Activated T-cell treated with anti-CD3 and anti-CD28 coated beads, Interleukin-2, amount 50 U/mL, for 48 hours (primary cell): Measurements from ENCODE around the gene JARID2.

Experiments
- DNase-seq, 2 experiments: peaks; one replicate each; pipeline ENCODE4 v3.0.0-alpha.2; 2020

Gene JARID2

DNA sequence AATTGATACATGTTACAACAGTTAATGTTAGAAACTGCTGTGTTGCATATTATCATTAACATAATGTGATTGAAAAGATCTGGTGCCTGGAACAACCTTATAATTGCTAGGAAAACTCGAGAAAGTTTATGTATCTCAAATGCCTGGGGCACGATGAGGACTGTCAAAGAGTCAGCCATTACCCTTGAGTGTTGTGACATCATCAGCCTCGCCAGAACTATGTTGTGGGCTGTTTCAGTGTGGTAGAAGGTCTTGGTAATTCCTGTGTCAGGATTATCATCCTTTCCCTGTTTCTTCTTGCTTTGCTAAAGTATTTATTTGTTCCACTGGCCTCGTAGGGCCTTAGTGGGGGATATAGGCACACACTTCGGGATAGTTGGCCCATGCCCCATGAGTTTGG, 231.9 kb downstream of the JARID2 start:
- no peak for DNase-seq

DNA sequence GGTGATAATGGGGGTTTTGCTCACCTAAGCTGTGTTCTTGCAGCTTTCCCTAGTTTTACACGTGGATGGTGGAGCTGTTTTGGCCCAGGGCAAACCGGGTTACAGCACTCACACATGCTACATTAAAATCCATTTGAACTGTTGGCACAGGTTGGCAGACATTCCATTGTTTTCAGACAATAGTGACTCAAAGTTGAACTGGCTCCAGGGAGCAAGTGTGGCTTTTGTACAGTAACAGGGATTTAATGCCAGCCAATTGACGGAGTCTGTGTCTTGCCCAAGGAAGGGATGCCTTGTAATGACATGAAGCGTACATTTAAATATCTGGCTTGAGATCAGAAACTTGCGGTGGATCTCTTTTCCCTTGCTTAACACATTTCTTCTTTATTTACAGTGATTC, 233.9 kb downstream of the JARID2 start:
- DNase-seq: no peak

DNA sequence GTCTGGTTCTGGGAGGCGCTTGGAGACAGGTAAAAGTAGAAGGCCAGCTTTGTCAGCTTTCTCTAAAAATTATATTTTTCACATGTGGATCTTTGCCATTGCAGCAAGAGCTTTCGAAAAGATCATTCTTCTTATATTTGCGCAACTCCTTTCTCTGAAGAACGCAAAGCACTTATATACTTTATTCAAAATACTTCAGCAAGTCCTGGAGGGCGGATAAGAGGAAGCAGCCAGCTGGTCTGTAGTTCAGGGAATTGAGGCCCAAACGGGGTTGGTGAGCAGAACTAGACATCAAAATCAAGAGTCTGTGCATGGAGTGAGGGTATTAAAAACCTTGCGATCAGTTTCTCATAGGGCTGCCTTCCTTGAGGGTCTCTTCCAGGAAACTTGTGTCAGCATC, 234.7 kb downstream of the JARID2 start:
- DNase-seq: no peak

DNA sequence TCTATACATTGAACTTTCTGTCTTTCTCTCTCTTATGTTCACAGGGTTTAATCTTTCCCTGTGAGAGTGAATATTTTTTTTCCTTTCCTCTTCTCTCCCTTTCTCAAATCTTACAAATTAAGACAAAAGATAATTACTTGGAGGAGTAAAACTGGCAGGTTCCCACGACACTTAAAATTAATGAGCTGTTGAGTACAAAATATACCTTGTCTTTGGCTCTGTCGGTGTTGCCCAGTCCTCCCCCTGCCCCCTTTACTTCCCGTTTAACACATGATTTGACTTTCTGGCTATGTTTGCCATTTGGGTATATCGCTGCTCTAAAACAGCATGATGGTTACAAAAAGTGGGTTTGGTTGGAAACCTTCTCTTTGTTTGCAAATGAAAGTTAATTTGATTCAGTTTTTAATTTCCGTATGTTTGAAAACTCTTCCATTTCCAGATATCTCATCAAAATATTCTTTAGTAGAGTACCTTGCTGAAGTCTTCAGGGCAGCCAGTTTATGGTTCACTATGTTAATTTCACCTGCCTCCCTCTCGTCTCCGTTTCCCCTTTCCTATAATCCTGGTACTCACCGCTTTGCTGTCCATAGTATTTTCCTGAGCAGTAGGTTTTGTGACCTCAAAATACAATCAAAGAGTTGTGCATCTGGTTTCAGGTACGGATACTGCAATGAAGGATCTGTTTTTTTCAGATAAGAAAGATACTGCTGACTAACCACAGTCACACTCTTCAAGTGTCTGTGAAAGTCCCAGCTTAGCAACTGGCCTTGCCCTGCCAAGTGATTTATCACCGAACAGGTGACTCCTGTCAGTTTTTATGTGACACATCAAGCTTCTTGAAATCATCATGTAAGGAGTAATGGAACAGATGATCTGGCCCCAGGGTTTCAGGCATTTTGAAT, 235.8 kb downstream of the JARID2 start:
- peak in 1 of 2 experiments; percentile 39 for DNase-seq

DNA sequence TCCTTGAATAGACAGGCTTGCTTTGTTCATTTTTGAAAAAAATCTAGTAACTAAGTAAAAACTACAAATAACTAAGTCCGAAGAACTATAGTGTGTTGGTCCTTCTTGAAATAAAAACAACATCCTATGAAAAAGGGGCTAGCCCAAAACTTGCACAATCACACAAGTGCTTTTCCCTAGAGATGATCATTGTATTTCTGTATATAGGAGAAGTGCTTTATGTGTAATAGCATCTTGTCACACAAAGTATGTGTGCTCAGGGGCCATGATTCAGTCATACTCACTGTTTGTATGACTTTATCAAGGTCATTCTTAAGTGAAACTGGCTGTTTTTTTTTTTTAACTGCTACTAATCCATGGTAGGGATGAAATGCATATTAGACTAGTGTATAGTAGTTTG, 237.2 kb downstream of the JARID2 start:
- DNase-seq: no peak

DNA sequence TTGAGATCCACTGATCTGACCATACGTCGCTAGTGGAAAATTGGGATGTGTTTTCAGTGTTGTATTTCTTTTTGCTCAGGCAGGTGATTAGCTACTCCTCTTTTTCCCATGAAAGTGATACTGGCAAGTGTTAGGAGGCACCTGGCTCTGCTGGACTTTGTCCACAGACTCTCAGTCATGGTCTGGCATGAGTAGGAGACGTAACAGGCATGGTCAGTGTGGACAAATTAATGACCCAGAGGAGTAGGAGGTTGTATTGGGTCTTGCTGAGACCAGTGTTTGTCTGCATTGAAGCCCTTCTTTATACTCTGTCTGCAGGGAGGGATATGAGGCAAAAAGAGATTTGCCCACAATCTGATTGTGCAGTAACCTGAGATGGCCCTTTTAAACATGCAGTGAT, 238.3 kb downstream of the JARID2 start:
- DNase-seq: no peak

DNA sequence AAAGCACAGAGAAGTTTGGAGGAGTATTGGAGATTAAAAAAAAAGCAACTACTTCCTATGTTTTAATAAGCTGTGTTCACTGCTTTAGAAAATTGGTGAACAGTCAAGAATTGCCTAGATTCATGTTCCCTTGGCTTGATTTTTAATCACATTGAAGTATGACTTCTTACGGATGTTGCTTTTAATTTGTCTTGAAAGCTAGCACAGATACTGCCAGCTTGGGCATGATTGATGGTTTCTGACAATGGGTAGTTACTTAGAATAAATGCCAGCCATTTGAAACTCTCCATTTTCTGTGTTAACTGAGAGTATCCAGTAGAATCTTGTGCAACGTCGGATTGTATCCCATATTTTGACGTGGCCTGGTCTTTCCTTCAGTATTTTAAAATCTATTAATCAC, 239.0 kb downstream of the JARID2 start:
- DNase-seq: no peak

DNA sequence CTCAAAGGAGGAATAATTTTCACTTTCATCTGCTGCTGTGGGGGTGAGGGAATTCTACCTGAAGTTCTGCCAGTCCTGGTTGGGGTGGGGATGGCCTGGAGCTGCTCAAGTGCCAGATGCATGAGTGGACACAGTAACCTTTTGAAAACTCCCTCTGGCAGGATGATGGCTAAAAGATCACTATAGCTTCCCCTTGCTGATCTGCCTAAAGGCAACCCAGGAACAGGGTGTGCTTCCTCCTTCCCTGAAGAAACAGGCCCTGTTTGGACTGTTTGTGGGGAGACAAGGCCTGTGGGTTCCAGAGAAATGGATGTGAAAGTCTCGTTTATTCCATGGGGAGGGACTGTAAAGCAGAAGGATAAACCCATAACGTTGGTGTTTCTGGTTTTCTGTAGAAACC, 240.1 kb downstream of the JARID2 start:
- no peak for DNase-seq

DNA sequence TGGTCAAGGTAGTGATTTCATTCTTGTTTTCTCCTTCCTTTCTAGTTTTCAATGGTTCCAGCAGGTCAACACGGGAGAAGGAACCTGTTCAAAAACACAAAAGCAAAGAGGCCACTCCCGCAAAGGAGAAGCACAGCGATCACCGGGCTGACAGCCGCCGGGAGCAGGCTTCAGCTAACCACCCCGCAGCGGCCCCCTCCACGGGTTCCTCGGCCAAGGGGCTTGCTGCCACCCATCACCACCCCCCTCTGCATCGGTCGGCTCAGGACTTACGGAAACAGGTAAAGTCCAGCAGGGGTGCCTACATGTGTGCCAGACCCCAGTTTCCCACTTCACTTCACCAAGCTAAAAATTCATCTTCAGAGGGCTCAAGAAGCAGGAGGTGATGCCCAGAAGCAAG, 241.4 kb downstream of the JARID2 start:
- no peak for DNase-seq

DNA sequence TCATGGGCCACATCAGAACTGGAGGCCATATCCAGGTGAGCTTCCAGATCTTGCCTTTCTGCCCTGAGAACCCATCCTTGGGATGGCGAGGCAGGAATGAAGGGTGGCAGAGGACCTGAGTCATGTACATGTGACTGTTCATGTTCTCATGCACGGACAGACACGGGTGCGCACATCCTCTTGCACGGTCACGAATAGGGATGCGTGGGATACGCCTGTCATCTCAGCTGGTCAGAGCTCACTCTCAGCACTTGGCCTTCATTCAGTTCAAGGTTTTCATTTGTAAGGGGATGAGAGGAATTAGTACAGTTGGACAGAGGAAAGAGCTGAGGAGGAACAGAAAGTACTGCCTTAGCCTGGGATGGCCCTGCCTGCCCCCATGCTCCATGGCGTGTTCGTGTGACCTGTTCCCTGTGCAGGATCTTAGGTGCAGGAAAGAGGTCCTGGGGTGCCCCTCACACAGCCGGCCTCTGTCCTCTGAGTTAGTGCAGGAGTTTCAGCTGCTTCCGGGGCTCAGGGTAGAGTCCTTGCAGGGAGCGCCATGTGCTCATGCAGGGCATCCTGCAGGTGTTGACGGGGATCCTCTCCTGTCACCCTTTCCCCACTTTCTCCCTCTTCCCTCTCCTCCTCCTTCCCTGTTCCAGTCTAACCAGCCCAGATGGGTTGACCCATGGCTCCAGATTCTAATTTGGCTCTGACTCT, 243.5 kb downstream of the JARID2 start:
- peak in 1 of 2 experiments; percentile 17 for DNase-seq

DNA sequence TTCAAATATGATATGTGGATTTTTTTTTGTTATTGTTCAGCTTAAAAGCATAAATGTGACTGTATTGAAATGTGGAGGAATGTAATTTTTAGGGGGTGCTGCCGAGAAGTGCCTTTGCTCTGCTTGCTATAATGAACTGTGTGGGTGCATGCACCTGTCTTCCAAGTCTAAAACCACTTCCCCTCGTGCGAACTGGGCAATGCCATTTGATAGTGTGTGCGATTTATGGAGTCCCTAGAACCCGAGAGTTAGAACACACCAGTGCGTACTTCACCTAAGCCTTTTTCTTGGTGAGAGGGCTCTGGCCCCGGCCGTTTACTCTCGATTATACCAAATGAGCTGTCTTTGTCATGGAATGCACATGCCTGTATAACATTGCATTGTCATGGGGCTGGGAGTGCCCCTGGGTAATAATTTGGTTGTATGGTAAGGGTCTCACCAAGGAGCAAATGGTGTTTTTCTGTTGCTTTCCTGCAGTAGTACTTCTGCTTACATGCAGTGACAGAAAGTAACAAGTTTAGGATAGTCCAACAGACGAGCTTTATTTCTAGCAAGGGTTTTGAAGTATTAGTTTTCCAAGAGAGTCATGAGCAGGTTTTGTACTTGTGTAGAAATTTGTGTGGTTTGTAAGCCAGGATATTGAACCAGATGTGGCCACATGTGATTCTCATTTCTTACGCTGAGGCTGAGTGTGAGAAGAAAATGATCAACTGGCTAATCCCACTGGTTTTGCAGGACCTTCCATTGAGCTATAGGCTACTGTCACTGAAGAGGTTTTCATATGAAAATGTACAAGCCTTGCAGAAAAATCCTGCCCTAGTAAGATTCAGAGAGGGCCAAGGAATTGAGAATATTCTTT, 244.6 kb downstream of the JARID2 start:
- peak in 1 of 2 experiments; percentile 16 for DNase-seq

DNA sequence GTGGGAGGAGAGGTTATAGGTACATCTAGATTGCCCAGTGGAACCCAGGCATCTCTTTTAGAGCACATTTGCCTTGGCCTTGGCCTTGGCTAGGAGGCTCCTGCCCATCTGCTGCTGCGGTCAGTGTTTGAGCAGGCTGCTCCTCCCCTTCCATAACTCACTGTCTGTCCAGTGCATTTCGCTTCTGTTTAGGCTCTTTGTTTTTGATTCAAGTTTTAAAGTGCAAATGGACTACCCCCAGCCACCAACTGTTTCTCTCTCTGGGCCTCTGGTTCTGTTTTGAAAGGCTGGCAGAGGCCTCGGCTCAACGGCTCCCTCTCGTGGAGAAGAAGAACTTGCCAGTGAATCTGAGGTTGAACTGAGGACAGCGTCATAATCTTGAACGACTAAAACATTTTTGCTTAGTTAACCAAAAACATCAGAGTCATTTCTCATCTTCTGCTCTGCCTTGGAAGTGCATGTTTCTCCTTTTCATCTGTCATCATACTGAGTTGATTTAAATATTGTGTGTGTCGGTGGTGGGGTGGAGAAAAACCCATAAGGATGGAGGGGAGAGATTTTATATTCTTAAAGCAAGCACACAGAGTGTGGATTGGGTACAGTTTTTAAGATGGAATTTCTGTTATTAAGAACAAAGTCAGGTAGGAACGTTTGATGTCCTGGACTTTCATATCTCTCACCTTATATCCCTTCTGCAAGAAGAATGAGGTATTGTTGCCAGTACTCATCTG, 245.6 kb downstream of the JARID2 start:
- DNase-seq: peak; percentile 78 to 79

DNA sequence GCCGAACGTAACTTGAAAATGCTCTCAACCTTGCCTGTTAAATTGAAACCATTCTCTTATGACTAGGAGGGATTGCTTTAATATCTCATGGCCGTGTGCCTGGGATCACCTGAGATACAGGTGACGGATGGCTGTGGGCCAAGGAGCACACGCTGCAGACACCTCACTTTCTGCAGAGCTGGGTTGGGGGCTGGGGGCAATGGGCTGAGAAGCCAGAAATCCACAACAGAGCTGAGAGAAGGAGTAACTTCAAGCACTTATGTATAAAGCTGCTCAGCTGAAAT, 246.1 kb downstream of the JARID2 start:
- no peak for DNase-seq

DNA sequence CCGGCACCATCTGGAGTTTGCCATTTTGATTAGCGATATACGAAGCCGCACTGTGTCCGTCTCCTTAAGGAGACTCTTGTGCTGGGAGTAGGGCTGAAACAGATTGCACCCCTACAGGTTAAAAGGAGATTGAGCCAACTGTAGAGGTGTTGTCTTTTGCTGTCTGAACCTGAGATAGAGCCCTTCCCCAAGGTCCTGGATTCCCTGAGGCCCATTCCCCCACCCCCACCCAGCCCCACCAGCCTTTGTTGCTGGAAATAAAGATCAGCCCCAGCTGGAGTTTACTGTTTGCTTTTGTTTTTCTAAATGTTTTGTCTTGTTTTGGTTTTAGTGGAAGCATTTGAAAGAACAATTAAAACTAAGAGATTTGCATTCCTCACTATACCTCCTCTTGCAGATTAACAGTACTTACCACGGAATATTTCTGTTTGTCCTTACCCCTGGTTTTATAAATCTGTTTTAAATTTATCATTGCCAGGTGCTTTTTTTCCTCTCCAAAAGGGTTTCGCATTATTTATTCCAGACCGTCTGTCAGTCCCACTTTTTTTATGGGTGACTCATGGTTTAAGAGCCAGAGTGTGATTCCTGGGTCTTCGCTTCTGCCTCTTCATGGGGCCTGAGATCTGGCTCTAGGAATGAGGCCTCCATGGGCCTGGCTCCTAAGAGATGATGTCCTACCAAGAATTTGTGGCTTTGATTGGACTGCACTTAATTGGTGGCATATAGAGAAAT, 247.7 kb downstream of the JARID2 start:
- no peak for DNase-seq

DNA sequence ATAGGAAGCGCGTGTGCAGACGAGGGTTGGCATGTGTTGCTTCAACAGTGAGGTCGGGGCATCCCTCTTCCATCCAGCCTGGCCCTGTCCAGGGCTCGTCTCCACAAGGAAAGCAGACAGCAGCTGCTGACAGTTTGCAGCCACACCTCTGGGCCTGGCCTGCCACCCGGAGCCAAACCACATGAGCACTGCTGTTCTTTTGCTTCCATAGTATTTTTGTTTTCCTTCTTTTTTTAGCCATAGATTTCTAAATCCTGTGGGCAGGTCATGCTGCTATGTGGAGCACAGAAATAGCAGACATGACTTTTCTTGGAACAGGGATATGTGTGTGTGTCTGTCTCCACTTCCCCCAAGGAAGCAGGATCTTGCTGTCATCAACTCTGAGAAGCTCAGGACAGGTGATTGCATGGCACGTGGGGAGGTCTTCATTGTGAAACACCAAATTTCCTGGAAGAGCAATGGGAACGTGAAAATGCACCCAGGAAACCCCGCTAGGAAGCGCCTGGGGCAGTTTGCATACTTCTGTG, 249.6 kb downstream of the JARID2 start:
- DNase-seq: no peak

DNA sequence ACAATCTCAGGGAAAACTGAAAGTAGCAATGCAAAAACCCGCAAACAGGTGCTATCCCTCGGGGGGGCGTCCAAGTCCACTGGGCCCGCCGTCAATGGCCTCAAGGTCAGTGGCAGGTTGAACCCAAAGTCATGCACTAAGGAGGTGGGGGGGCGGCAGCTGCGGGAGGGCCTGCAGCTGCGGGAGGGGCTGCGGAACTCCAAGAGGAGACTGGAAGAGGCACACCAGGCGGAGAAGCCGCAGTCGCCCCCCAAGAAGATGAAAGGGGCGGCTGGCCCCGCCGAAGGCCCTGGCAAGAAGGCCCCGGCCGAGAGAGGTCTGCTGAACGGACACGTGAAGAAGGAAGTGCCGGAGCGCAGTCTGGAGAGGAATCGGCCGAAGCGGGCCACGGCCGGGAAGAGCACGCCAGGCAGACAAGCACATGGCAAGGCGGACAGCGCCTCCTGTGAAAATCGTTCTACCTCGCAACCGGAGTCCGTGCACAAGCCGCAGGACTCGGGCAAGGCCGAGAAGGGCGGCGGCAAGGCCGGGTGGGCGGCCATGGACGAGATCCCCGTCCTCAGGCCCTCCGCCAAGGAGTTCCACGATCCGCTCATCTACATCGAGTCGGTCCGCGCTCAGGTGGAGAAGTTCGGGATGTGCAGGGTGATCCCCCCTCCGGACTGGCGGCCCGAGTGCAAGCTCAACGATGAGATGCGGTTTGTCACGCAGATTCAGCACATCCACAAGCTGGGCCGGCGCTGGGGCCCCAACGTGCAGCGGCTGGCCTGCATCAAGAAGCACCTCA, 250.7 kb downstream of the JARID2 start:
- DNase-seq: no peak

DNA sequence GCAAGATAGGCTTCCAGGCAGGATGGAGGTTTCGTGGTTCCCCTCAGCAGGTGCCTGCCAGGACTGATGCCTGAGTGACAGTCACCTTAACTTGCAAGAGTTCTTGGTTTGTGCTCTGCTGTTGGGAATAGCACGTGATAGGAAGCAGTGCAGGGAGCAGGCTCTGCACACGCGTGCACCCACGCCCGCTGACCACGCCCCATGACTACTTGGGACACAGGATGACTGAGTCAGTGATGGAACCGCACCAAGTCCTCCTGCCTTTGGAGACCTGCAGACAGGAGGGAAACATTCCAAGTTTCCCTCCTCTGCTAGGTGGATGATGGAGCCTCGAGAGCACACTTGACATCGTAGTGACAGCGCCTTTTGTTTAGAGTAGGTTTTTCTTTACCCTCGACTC, 252.8 kb downstream of the JARID2 start:
- no peak for DNase-seq

DNA sequence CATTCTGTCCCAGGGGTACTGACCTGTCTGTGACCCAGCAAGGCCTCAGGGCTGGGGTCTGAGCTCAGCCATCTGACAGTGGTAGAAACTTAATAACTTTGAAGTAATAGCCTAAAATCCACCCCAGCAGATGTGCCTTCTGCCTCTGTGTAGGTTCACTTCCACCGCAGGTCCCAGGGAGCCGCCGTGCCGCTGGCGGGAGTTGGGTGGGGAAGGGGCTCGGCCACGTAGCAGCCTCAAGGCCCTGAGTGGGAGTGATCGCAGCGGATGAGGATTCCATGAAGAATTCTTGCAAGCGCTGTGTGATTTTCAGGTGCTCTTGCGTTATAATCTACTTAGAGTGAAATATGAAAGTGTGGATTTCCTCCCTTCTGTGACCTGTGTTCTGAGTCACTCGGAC, 253.3 kb downstream of the JARID2 start:
- no peak for DNase-seq

DNA sequence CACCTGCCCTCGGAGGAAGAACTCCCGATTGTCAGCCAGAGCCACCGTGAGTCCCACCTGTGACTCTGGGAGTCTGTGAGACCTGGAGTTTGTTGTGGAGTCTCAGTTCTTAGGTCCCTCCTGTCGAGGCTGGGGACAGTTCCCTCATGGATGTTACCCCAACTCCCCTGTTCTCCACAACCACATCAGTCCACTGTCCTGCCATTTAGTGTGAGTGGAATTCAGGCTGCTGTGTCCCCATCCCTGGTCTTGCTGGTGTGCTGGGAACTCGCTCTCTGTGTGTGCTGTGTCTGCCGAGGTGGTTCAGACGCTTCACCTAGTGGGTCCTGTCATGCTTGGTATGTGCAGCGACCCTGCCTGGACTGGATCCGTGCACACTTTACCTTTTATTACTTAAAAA, 253.7 kb downstream of the JARID2 start:
- DNase-seq: no peak

DNA sequence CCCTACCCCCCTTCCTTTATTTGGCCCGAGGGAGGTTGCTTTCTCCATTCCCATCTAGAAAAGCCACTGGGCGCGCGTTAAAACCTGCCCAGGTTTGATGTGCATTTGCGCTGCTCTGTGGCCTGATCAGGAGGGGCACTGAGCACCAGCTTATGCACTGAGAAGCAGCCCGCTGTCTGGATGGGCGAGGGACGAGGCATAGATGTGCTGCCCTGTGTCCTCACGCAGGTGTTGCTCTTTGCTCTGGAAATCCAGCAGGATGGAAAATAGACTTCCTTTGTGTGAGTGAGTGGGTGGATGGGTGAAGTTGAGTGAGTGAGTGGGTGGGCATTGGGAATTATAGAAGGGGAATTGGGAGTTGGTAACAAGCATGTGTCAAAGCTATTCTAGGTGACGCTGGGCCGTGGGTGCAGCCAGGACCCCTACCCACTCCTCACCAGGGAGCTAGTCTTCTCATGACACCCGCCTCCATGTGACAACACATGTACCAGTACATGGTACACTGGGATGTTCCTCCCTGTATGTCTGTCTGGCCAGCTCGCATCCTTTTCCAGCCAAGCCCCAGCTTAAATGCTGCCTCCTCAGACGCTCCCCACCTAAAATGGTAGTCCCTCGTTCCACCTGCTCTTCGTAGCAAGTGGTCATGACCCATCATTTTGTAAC, 254.3 kb downstream of the JARID2 start:
- DNase-seq: no peak
